Uterus (tissue), 2 donors: ENCODE measurements around the gene TAS2R50.

Experiments
- CTCF ChIP-seq, 4 experiments: fragments of 200-600 bp in 2 of 4; fragments of 450-650 bp in 2 of 4; sonication (generic) in 2 of 4; IDR thresholded peaks; one replicate each; pipeline ENCODE4 v1.5.1; 2016 to 2019; ENCODE audit warnings: antibody characterized with exemption in 4 of 4, mild to moderate bottlenecking in 2 of 4, moderate library complexity in 1 of 4
- POLR2A ChIP-seq, 2 donors: fragments of 450-650 bp; IDR thresholded peaks; one replicate each; pipeline ENCODE4 v1.6.1; 2016; ENCODE audit warnings: antibody characterized with exemption in 2 of 2, mild to moderate bottlenecking in 1 of 2, moderate library complexity in 1 of 2

GRCh38 chr12:11015775-11016430 is 29.2 kb upstream of the TAS2R50 start:
- no peak for TF ChIP-seq POLR2A (IDR thresholded peaks at IDR 0.05)
- TF ChIP-seq CTCF (IDR thresholded peaks at IDR 0.05), result no peak
